Measurements from ENCODE around the gene MFSD11.
"Not testable (repeated sequence)": the region's sequence is repeated elsewhere in the genome, so short reads cannot be mapped to it uniquely, and the experiment has no call there.

MFSD11 gene

GRCh38 chr17:76737676-76738467, at the start of gene MFSD11:
Gene MFSD11, plus strand, starts transcription at chr17:76738119. Its CDS starts 234 bp downstream, at chr17:76738353.
- peak; percentile 80 to 89 (median 85) for DNase-seq (ENCODE audit: low read depth in 4 of 4, low spot score in 1 of 4)

- no peak for DNase-seq (ENCODE audit: low read depth in 4 of 4, low spot score in 1 of 4)
Measured at GRCh38 chr17:76688165-76688622, 49.7 kb upstream of the MFSD11 start.

- no peak for DNase-seq (ENCODE audit: low read depth in 4 of 4, low spot score in 1 of 4)
Measured at GRCh38 chr17:76689859-76690258, 48.1 kb upstream of the MFSD11 start.

- DNase-seq (ENCODE audit: low read depth in 4 of 4, low spot score in 1 of 4), result no peak
Measured at GRCh38 chr17:76690596-76691280, 47.2 kb upstream of the MFSD11 start.

GRCh38 chr17:76691379-76692191, 46.3 kb upstream of the MFSD11 start:
- DNase-seq (ENCODE audit: low read depth in 4 of 4, low spot score in 1 of 4), result no peak

- DNase-seq (ENCODE audit: low read depth in 4 of 4, low spot score in 1 of 4), result no peak
Measured at GRCh38 chr17:76695059-76695831, 42.7 kb upstream of the MFSD11 start.

GRCh38 chr17:76696763-76697701, 40.9 kb upstream of the MFSD11 start:
- DNase-seq (ENCODE audit: low read depth in 4 of 4, low spot score in 1 of 4), result no peak

GRCh38 chr17:76697702-76698465, 40.0 kb upstream of the MFSD11 start:
- DNase-seq (ENCODE audit: low read depth in 4 of 4, low spot score in 1 of 4), result no peak

- not testable (repeated sequence) for DNase-seq (ENCODE audit: low read depth in 4 of 4, low spot score in 1 of 4)
Measured at GRCh38 chr17:76698466-76698977, 39.4 kb upstream of the MFSD11 start.

- no peak for DNase-seq (ENCODE audit: low read depth in 4 of 4, low spot score in 1 of 4)
Measured at GRCh38 chr17:76700270-76700616, 37.7 kb upstream of the MFSD11 start.

GRCh38 chr17:76700617-76701470, 37.1 kb upstream of the MFSD11 start:
- no peak for DNase-seq (ENCODE audit: low read depth in 4 of 4, low spot score in 1 of 4)

- DNase-seq (ENCODE audit: low read depth in 4 of 4, low spot score in 1 of 4), result no peak
Measured at GRCh38 chr17:76701471-76701967, 36.4 kb upstream of the MFSD11 start.

GRCh38 chr17:76702076-76702475, 35.8 kb upstream of the MFSD11 start:
- DNase-seq (ENCODE audit: low read depth in 4 of 4, low spot score in 1 of 4), result no peak

- DNase-seq (ENCODE audit: low read depth in 4 of 4, low spot score in 1 of 4), result no peak
Measured at GRCh38 chr17:76702941-76703637, 34.8 kb upstream of the MFSD11 start.

- no peak for DNase-seq (ENCODE audit: low read depth in 4 of 4, low spot score in 1 of 4)
Measured at GRCh38 chr17:76704805-76705204, 33.1 kb upstream of the MFSD11 start.

- no peak for DNase-seq (ENCODE audit: low read depth in 4 of 4, low spot score in 1 of 4)
Measured at GRCh38 chr17:76706817-76707216, 31.1 kb upstream of the MFSD11 start.

Data from stimulated activated CD4-positive, alpha-beta T cell treated with anti-CD3 and anti-CD28 coated beads, Interleukin-1b, Interleukin-23, amount 100 ng/mL, for 24 hours (primary cell).